CD4-positive, alpha-beta T cell treated with Interleukin-17A for 1 hour (primary cell): ENCODE data around the gene TFIP11.
"Not testable (repeated sequence)": the region's sequence is repeated elsewhere in the genome, so short reads cannot be mapped to it uniquely, and the experiment has no call there.

Source experiments
- DNase-seq: peaks from one replicate; pipeline ENCODE4 v3.0.0-alpha.2; 2020

TFIP11 gene

GRCh38 chr22:26540119-26540518, 27.8 kb upstream of the TFIP11 start:
- DNase-seq: no peak

GRCh38 chr22:26536762-26537134, 24.5 kb upstream of the TFIP11 start:
- no peak for DNase-seq

GRCh38 chr22:26536056-26536761, 23.9 kb upstream of the TFIP11 start:
- DNase-seq: no peak

DNA sequence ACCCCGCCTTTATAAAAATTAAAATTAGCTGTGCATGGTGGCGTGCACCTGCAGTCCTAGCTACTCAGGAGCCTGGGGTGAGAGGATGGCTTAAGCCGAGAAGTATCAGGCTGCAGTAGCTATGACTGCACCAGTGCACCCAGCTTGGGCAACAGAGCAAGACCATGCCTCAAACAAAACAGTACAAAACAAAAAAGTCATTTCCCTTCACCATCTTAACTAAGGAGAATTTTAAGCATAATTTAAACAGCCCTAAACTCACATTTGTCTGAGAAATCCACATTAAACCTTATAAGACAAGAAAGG, 23.3 kb upstream of the TFIP11 start:
- no peak for DNase-seq

DNA sequence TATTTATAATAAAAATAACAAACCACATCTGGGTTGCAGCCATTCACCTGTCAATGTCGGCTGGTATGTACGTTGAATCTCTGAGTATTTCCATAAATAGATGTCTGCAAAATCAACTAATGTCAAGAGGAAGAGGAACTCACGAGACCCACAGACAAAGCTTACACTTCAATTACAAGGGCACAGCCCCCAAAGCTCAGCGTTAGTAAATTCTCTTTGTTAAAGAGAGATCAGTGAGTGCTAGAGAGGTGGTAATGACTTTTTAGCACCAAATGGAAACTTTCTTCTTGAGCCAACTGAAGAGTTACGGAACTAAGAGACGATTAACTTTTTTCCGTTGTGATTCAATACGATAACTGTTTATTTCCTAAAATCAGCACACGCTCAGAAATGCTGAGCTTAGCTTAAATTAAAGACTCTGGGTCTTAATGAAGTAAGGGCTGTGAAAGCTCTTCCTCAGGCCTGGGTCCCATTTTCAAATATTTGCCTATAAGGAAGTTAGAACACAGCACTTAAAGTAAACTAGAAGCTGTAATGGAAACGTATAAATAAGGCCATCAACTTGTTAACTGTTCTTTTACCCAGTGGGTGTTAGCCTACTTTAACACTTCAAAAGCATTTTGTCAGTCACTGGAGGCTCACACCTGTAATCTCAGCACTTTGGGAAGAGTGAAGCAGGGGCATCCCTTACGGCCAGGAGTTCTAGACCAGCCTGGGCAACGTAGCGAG, 22.8 kb upstream of the TFIP11 start:
- no peak for DNase-seq

DNA sequence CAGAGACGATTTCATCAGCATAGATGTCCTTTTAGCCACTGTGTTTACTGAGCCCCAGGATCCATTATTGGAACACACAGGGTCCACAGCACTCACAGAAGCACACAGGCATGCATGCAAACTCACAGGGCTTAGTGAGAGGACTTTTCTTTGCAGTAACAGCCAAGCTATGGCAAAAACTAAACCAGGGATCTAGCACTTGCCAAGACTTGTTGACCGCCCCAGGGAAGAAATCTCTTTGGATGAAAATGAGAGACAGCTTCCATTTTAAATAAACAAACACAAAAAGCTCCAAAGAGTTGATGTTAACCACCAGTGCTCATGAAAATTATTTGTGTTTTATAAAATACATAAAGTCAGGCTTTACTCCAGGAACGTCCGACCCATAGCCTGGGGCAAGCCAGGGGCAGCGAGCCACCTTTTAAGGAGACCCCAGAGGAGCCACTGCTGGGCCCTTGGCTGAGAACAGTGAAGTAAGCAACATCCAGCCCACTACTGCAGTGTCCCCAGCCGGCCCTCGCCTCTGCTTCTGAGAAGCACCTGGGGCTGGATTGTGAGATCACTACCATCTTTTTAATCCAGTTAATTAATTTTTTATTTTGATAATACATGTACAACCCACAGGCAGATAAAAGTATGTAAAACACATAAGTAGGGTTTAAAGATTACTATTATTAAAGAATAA, 22.0 kb upstream of the TFIP11 start:
- DNase-seq: no peak

DNA sequence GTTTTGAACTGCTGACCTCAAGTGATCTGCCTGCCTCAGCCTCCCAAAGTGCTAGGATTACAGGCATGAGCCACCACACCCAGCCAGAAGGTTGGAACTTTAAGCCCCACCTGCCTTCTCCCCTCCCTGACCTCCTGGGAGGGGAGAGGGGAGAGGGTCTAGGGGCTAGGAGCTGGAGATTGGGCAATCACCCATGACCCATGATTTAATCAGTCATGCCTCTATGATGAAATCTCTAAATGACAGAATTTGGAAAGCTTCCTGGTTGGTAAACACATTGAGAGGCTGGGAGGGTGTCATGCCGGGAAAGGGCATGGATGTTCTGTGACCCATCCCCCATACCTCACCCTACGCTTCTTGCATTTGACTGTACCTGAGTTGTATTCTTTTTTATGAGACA, 17.1 kb upstream of the TFIP11 start:
- no peak for DNase-seq

- not testable (repeated sequence) for DNase-seq
Observed at GRCh38 chr22:26528518-26528917, 16.2 kb upstream of the TFIP11 start.

GRCh38 chr22:26527574-26528465, 15.5 kb upstream of the TFIP11 start:
- no peak for DNase-seq

GRCh38 chr22:26527167-26527566, 14.9 kb upstream of the TFIP11 start:
- no peak for DNase-seq

GRCh38 chr22:26525946-26526564, 13.8 kb upstream of the TFIP11 start:
- no peak for DNase-seq

- DNase-seq: no peak
Observed at GRCh38 chr22:26524870-26525269, 12.6 kb upstream of the TFIP11 start.

- DNase-seq: no peak
Observed at GRCh38 chr22:26522592-26522991, 10.3 kb upstream of the TFIP11 start.

DNA sequence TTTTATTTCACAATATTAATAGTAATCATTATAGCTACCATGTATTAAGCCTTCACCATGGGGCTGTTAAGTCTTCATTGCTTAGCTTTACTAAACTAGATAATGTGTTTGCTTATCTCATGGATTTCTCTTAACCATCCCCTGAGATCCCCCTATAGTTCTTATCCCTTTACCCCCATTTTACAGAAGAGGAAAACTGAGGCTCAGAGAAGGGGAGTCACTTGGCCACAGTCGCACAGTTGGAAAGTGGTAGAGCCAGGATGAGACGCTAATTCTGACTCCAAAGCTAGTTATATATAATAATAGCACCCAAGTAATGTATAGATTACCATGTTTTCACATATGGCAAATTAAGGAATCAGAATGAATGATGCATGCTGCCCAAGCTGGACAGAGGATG, 9.7 kb upstream of the TFIP11 start:
- DNase-seq: no peak

DNA sequence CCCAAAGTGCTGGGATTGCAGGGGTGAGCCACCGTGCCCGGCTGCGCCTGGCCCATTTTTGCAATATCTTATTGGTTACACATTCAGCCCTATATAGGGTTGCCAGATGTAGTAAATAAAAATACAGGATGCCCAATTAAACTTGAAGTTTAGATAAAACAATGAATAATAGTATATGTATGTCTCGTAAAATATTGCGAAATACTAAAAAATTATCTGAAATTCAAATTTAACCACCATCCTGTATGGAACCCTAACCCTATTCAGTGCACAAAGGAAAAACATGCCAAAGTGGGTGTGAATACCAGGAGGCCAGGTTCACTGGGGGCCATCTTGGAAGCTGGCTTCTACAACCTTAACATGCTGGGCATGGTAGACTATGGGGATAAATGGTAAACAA, 5.2 kb upstream of the TFIP11 start:
- DNase-seq: no peak

GRCh38 chr22:26516503-26516902, 4.2 kb upstream of the TFIP11 start:
- DNase-seq: no peak

DNA sequence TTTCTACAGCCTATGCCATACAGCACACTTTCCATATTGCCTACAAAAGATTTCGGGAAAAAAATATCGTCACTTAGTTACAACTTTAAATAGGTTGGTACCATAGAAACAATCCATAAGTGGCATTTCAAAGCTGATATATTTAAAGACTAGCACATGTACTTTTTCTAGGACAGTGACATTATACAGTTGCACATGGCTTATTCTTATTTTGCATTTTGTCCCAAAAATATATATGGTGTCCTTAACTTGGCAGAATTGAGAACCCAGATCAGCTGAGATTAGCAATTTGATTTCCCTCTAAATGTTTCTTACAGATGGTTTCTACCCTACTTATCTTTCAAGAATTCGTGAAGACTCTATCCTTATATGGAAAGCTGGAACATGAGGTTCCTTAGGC, 3.7 kb upstream of the TFIP11 start:
- no peak for DNase-seq

DNA sequence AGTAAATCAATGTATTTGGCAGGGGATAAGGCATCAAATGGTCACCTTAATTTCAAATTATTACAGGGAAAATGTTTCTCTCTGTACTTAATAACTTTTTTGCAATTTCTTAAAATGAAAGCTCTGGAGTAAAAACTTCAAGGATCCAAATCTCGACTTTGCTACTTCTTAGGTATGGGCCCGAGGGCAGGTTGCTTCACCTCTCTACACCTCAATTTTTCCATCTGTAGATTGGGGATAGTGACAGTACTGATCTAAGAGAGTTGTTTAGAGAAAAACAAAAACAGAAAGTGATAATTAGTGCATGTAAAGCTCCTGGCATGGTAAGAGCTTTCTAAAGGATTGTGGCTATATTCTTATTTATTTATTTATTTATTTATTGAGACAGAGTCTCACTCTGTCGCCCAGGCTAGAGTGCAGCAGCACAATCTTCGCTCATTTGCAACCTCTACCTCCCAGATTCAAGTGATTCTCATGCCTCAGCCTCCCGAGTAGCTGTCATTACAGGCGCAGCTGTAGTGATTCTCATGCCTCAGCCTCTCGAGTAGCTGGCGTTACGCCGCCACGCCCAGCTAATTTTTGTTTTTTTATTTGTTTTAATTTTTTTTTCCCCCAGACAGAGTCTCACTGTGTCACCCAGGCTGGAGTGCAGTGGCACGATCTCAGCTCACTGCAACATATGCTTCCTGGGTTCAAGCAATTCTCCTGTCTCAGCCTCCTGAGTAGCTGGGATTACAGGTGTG, 2.3 kb upstream of the TFIP11 start:
- no peak for DNase-seq

GRCh38 chr22:26513838-26514237, 1.6 kb upstream of the TFIP11 start:
- DNase-seq: no peak

DNA sequence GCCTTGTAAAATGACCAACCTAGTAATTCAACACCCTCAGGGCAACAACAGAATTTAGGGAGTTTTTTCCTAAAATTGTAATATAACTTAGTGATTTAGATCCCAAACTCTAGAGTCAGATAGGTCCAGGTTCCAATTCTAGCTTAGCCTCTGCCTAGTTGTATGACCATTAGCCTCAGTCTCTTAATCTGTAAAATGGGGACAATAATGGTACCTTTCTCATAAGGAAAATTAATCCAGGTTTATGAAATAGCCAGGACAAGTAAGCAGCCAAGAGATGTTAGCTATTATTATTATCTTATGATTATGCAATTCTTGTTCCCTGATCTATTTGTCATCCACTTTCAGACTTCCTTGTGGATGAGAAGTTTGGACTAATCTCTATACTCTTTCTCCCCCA, 4.1 kb downstream of the TFIP11 start:
- no peak for DNase-seq

- DNase-seq: no peak
Observed at GRCh38 chr22:26503758-26504157, 8.5 kb downstream of the TFIP11 start.
